Endothelial cell of umbilical vein (primary cell): ENCODE results near the gene DCAF5. TPM values are rescaled to one million over a fixed set of nuclear protein-coding genes. Genes with fewer than 3 reads are reported as not detected.

Source experiments
- BruUV-seq: library from RNA; stranded (reverse); fragments of 400-500 nt; replicated peaks from 2 replicates; lab custom pipeline; 2021; lab: Mats Ljungman, UMichigan
- CTCF ChIA-PET: fragments of 300-600, 350-600 bp; sonication (Branson Sonifier 250); formaldehyde crosslinking; loops from one replicate; lab custom pipeline; 2021; ENCODE audit warnings: antibody characterized with exemption, inconsistent platforms; lab: Charles Lee
- POLR2A ChIA-PET: fragments of 300-600, 350-600 bp; sonication (Branson Sonifier 250); formaldehyde crosslinking; loops from one replicate; lab custom pipeline; 2021; ENCODE audit warnings: antibody characterized with exemption, inconsistent platforms; lab: Charles Lee
- DNase-seq: peaks from one replicate; pipeline ENCODE4 v3.0.0-alpha.2; 2011; ENCODE audit warnings: low read depth, low spot score
- FAIRE-seq: peaks from 2 replicates; lab custom pipeline; 2011; peaks lifted over from hg19 to GRCh38; lab: Jason Lieb, UNC
- H2AFZ ChIP-seq: 2 replicates; pipeline ENCODE4 v1.6.0; 2012; ENCODE audit warnings: low read depth, low read length, control low read depth, inconsistent platforms
- H3K27ac ChIP-seq: 2 replicates; pipeline ENCODE4 v1.5.1; 2011; ENCODE audit warnings: low read depth, mild to moderate bottlenecking, control low read depth, low read length, moderate library complexity; ENCODE audit not compliant: insufficient read depth
- H3K27me3 ChIP-seq, 2 experiments: 2 replicates each; pipeline versions ENCODE4 v1.6.0 to v1.6.1; 2011; ENCODE audit warnings: low read length in 2 of 2, mixed read lengths in 1 of 2; ENCODE audit not compliant: control insufficient read depth in 2 of 2, insufficient read depth in 2 of 2
- H3K36me3 ChIP-seq, 2 experiments: 2 replicates in 1 of 2; 3 replicates in 1 of 2; pipeline ENCODE4 v1.5.1; 2011; ENCODE audit warnings: low read length in 2 of 2, mild to moderate bottlenecking in 1 of 2, moderate library complexity in 1 of 2; ENCODE audit not compliant: control insufficient read depth in 2 of 2, insufficient read depth in 2 of 2; ENCODE audit errors: extremely low read depth in 1 of 2
- H3K4me1 ChIP-seq: 3 replicates; pipeline ENCODE4 v1.5.1; 2011; ENCODE audit warnings: mild to moderate bottlenecking, low read length; ENCODE audit not compliant: control insufficient read depth, insufficient read depth; ENCODE audit errors: extremely low read depth
- H3K4me2 ChIP-seq: 2 replicates; pipeline ENCODE4 v1.6.1; 2011; ENCODE audit warnings: low read length, control low read depth, mixed read lengths; ENCODE audit not compliant: insufficient read depth
- H3K4me3 ChIP-seq, 3 experiments: fragments of 200-600 bp in 1 of 3; sonication (generic), shearing (Covaris generic) in 1 of 3; replicated peaks in 1 of 3; 2 replicates each; pipeline ENCODE4 v1.5.1; 2011 to 2016; ENCODE audit warnings: control low read depth in 3 of 3, low read length in 3 of 3, mild to moderate bottlenecking in 2 of 3, inconsistent platforms in 1 of 3, low read depth in 1 of 3, moderate library complexity in 1 of 3; ENCODE audit not compliant: insufficient read depth in 1 of 3
- H3K79me2 ChIP-seq: 2 replicates; pipeline ENCODE4 v1.6.0; 2012; ENCODE audit warnings: low read length, inconsistent platforms; ENCODE audit not compliant: control insufficient read depth, insufficient read depth
- H3K9ac ChIP-seq: replicated peaks from 2 replicates; pipeline ENCODE3; 2011; ENCODE audit warnings: low read length, control low read depth; ENCODE audit not compliant: insufficient read depth; ENCODE audit errors: extremely low read depth
- H3K9me1 ChIP-seq: replicated peaks from 3 replicates; pipeline ENCODE4 v1.6.0; 2011; ENCODE audit warnings: mild to moderate bottlenecking, low read length; ENCODE audit not compliant: control insufficient read depth, insufficient read depth; ENCODE audit errors: extremely low read depth
- H3K9me3 ChIP-seq: replicated peaks from 2 replicates; pipeline ENCODE4 v1.5.1; 2012; ENCODE audit warnings: low read length, inconsistent platforms; ENCODE audit not compliant: control insufficient read depth, insufficient read depth
- H4K20me1 ChIP-seq: replicated peaks from 2 replicates; pipeline ENCODE3; 2011; ENCODE audit warnings: mild to moderate bottlenecking, low read length; ENCODE audit not compliant: control insufficient read depth, insufficient read depth; ENCODE audit errors: extremely low read depth
- EZH2 ChIP-seq: IDR thresholded peaks from 2 replicates; pipeline ENCODE4 v1.6.1; 2012; ENCODE audit warnings: borderline replicate concordance, low read depth, mild to moderate bottlenecking, moderate library complexity, low read length, inconsistent platforms; ENCODE audit not compliant: severe bottlenecking
- FOS ChIP-seq: IDR thresholded peaks from 2 replicates; pipeline ENCODE4 v1.6.1; 2011; ENCODE audit warnings: mild to moderate bottlenecking, low read length, moderate library complexity, borderline replicate concordance; ENCODE audit not compliant: insufficient read depth
- GATA2 ChIP-seq: IDR thresholded peaks from 2 replicates; pipeline ENCODE4 v1.7.0; 2011; ENCODE audit warnings: low read depth, mild to moderate bottlenecking, moderate library complexity, mixed read lengths, low read length; ENCODE audit not compliant: insufficient read length, insufficient read depth
- JUN ChIP-seq: IDR thresholded peaks from 2 replicates; pipeline ENCODE4 v1.6.1; 2011; ENCODE audit warnings: borderline replicate concordance, low read depth; ENCODE audit not compliant: insufficient read length, insufficient read depth
- MYC ChIP-seq: IDR thresholded peaks from one replicate; pipeline ENCODE4 v1.6.1; 2011; ENCODE audit warnings: mild to moderate bottlenecking, low read depth, low read length
- POLR2A ChIP-seq: IDR thresholded peaks from 2 replicates; pipeline ENCODE4 v1.6.1; 2012; ENCODE audit warnings: low read depth, mild to moderate bottlenecking, control low read depth, low read length
- POLR2AphosphoS5 ChIP-seq: IDR thresholded peaks from 2 replicates; pipeline ENCODE4 v1.6.1; 2012; ENCODE audit warnings: low read depth, mild to moderate bottlenecking, control low read depth, low read length, moderate library complexity; ENCODE audit not compliant: insufficient read depth
- dilution Hi-C: fragments of 300-500 bp; cut with MboI; formaldehyde crosslinking; loops from one replicate; pipeline ENCODE4 v1.15.0; 2019; ENCODE audit warnings: low sequenced_read_pairs; ENCODE audit not compliant: extremely low pct_ligation_motif_present
- intact Hi-C: fragments of 100-400 bp; cut with micrococcal nuclease; formaldehyde crosslinking; loops from one replicate; pipeline ENCODE4 v1.10.0; 2022
- polyA plus RNA-seq, 4 experiments: library from polyadenylated mRNA; depleted of rRNA in 3 of 4; stranded (reverse) in 3 of 4; unstranded in 1 of 4; fragments of >200 nt; gene quantifications; 2 replicates each; pipeline versions ENCODE4 v1.2.1 to v1.2.3, GENCODE V29; 2011 to 2012; ENCODE audit warnings: missing spikeins in 1 of 4
- total RNA-seq: library from RNA; stranded (reverse); gene quantifications from 2 replicates; pipeline ENCODE4 v1.2.3, GENCODE V29; 2021
- TF ChIP-seq, protein P1 (sequence below), 2 donors: IDR thresholded peaks; 1 replicate in 1 of 2; 2 replicates in 1 of 2; pipeline ENCODE4 v1.5.1; 2011; ENCODE audit warnings: low read length in 2 of 2, mild to moderate bottlenecking in 2 of 2, moderate library complexity in 2 of 2, control low read depth in 1 of 2, inconsistent platforms in 1 of 2, low read depth in 1 of 2; ENCODE audit not compliant: insufficient read depth in 1 of 2; ENCODE audit errors: extremely low read depth in 1 of 2
- TF ChIP-seq, protein P2 (sequence below): IDR thresholded peaks from 2 replicates; pipeline ENCODE4 v1.6.1; 2011; ENCODE audit not compliant: insufficient read depth, insufficient read length

Gene DCAF5
- total and polyA plus RNA-seq, 2 donors (not counting 3 experiments of a cell fraction or from before 2014, with no cell fraction given): 37.9 to 52.5 TPM

DNA sequence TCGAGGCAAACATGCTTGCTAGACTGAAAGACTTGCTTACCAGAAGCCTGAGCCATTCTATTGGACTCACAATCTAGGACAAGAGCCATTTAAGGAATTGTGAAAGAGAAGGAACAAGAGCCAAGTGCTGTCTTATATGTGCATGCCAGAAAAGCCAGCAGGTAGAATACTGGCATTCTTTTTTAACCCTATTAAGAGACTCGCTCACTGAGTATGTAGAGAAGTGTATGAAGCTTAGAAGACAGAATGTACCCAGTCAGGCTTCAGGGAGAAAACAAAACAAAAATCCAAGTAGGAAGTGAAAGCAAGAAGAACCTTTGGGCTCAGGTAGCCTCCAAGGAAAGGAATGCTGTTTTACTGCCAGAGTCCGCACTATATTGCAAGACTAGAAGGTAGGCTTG, 65.9 kb downstream of the DCAF5 start:
- Histone ChIP-seq H2AFZ (no peak overlapping the region), H3K9ac (no peak overlapping the region), H3K36me3 (peaks cover 8 to 9% of the 10 kb centered on the region in 2 experiments), H3K9me3 (no peaks in the 10 kb centered on the region), H3K4me3 (no peak overlapping the region), H3K4me1 (no peaks in the 10 kb centered on the region), H3K4me2 (no peak overlapping the region), H4K20me1 (no peaks in the 10 kb centered on the region), H3K27me3 (no peaks in the 10 kb centered on the region), H3K79me2 (no peaks in the 10 kb centered on the region), H3K27ac (no peak overlapping the region), H3K9me1 (no peaks in the 10 kb centered on the region)
- no peak for DNase-seq
- no peak for FAIRE-seq
- ChIA-PET CTCF (no interaction called here), POLR2A (no interaction called here)
- dilution Hi-C loops: no loop called here
- intact Hi-C loops: no loop called here
- TF ChIP-seq JUN (no peak), POLR2AphosphoS5 (no peak), EZH2 (no peak), GATA2 (no peak), FOS (no peak), MYC (no peak), POLR2A (no peak)
- TF ChIP-seq, protein P1, sequence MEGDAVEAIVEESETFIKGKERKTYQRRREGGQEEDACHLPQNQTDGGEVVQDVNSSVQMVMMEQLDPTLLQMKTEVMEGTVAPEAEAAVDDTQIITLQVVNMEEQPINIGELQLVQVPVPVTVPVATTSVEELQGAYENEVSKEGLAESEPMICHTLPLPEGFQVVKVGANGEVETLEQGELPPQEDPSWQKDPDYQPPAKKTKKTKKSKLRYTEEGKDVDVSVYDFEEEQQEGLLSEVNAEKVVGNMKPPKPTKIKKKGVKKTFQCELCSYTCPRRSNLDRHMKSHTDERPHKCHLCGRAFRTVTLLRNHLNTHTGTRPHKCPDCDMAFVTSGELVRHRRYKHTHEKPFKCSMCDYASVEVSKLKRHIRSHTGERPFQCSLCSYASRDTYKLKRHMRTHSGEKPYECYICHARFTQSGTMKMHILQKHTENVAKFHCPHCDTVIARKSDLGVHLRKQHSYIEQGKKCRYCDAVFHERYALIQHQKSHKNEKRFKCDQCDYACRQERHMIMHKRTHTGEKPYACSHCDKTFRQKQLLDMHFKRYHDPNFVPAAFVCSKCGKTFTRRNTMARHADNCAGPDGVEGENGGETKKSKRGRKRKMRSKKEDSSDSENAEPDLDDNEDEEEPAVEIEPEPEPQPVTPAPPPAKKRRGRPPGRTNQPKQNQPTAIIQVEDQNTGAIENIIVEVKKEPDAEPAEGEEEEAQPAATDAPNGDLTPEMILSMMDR (IDR thresholded peaks at IDR 0.05; ENCODE audit: extremely low read depth in 1 of 2, insufficient read depth in 1 of 2, low read depth in 1 of 2, low read length in 2 of 2): no peak
- TF ChIP-seq, protein P2, sequence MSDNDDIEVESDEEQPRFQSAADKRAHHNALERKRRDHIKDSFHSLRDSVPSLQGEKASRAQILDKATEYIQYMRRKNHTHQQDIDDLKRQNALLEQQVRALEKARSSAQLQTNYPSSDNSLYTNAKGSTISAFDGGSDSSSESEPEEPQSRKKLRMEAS: no peak
- BruUV-seq: no TSS peak
